Stimulated activated CD8-positive, alpha-beta memory T cell treated with anti-CD3 and anti-CD28 coated beads, Interleukin-4, amount 100 ng/mL, for 48 hours (primary cell): ENCODE results near the gene HDLBP.
A peak's percentile ranks its signal among the peaks of the same experiment; 100 is the strongest.

Experiments used
- DNase-seq: peaks from one replicate; pipeline ENCODE4 v3.0.0-alpha.2; 2020

The HDLBP gene

DNA sequence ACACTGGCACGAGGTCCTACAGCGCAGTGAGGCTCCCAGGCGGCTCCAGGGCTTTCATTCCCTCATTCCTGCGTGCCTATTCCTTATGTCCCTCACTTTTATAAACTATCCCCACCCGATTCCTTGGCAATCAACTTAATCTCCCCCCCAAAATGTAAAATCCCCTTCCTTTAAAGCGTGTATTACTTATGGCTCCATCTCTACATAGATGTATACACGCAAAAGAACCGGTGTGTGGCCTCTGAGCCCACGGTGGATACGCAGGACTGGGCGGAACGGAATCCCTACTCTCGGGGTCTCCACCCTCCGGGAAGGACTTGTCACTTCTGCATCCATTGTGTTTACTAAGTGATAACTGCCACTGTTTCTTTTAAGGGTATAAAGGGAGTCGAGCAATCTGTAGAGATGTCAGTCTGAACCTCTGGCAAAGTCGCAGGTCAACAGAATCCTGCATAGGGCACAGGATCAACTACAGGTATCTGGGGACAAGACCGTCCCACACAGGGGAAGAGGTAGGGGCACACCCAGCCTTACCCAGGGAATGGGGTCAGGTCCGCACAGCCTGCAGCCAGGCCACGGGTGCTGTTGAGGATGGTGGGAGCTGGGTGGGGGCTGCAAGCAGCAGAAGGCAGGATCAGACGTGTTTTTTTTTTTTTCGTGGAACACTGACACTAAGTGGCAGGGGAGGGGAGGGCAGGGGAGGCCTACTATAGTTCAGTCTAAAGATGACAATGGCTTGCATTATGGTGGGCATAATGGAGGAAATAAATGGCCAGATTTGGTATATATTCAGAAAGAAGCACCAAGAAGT is 42.1 kb downstream of the HDLBP start:
- DNase-seq, result no peak

DNA sequence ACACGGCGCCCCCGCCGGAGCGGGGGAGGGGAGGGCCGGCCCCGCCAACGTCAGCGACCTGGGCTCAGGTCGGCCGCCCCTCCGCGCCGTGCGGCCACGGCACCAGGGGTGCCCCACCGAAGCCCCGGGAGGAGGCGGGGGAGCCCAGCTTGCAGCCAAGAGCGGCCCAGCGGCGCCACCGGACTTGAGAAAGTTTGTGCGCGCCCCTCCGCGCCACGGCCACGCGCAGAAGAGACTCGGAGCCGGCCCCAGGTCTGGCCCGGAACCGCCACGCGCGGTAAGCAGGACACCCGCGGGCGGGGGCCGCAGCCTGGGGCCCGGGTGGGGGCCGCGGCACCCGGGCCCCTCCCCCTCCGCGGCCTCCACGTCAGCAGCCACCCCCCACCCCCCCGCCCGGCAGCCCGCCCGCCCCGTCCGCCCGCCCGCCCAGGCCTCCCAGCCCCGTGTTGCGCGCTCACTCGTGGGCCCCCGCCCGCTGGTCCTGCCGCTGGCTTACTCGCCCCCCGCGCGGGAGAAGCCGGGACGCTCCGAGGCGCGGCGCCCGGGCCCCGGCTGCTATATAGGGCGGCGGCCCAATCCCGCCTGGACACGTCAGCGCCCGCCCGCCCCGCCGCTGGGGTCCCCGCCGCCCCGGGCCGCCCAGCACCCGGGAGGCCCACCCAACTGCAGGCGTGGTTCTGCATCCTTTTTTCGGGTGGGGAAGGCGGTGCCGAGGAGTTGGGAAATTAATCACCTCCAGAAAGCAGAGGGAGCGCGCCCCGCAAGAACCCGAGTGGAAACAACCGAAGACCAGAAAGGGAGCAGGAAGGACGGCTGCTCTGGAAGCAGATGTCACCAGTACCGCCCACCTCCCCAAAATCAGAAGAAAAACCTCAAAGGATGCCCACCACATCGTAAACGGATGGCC is 42.9 kb downstream of the HDLBP start:
- peak; percentile 77 for DNase-seq

DNA sequence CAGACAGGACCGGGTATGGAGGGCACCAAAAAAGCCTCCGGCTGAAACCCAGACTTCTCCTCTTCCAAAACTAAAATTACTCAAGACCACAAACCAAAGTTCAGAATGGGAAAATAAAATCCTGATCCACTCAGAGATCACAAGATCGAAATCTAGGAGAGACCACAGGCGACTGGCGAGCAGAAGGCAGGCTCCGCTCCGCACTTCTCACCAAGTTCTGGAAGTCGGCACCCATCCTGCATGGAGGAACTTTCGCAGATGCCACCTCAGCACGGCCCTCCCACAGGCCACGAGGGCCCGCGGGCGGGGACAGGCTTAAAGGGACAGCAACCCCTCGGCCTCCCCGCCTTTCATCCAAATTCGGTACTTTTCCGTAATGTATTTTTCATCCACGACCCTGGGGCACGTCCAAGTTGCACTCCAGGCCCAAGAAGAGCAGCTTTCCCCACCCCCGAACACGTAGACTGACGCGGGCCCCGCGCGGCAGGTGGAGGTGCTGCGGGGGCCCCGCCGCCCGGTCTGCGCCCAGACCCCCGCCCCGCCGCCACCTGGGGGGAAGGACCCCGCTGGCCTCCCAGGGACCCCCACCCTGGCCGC is 43.7 kb downstream of the HDLBP start:
- peak; percentile 74 for DNase-seq

DNA sequence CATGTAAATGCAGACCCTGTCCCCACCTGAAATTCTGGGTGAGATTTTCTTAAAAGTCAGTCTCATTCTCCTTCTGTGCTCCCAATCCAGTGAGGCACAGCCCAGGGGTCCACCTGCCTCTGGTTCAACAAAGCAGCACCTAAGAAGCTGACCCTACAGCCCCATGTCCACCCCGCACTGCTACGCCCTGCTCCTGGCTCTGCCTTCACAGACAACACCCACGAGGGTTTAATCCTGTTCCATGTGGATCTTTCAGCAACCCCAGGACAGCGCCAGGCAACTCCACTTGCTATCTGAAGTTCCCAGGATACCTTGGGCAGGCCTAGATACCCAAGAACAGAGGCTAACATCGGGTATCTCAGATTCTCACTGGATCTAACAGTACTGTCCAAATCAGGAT is 44.9 kb downstream of the HDLBP start:
- DNase-seq, result no peak

DNA sequence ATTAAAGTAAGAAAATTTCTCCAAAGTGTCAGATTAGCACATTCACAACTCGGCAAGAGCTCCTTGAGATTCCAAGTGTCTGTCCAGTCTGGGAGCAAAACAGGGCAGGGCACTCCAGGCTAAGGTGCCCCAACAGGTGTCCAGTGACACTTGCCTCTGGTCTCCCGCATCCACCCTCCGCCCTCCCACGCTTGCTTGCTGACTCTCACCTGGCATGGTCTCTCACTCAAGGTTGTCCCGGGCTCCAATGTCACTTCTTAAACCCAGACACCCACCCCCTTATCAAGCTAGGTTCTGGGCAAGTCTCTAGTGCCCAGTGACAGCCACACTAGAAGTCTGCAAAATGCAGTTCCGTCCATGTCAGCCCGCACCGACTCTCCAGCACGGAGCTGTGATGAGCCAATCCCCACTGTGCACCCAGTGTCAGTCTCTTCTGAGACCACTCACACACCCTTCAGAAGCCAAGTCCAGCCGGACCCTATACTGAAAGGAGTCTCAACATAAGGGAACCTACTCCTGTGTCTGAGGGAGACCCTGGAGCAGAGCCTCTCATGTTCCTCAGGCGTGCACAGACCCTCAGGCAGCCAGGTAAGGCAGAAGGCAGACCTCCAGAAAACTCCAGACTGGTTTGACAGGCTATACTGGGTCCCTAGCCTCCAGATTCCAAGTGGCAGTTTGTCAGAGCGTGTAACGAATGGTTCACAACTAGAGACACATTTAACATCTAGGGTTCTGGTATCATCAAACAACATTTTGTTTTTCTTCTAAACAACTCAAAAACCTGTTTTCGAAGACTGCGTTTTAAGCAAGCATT is 45.6 kb downstream of the HDLBP start:
- DNase-seq, result no peak

DNA sequence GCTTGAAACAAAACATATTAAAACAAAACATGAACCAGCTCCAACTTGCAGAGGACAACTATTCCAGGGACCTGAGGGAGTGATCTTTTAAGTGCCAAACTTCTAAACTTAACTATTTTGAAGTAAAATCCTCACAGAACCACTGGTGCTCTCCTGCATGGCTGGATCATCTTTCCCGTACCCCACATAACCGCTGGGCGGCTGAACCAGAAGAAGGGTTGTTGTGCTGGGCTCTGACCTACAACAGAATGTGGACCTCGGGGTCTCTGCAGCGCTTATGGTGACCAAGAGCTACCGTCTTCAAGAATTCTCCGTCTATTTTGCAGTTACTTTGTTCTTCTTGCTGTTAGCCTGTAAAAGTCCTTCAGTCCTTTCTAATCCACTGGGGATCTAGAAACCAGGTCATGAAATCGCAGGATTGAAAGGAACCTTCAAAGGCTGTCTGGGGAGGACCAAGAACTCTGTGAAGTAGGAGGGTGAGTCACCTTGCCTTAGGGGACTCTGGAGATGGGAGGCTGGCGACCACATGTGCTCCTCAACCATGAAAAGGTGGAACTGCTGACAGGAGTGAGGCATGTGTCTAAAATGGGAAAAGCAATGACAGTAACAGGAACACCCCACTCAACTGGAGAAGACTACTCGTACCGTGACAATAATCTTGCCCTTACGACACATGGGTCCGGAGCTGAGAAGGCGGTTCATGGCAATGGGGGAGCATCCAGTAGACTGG is 46.6 kb downstream of the HDLBP start:
- no peak for DNase-seq

DNA sequence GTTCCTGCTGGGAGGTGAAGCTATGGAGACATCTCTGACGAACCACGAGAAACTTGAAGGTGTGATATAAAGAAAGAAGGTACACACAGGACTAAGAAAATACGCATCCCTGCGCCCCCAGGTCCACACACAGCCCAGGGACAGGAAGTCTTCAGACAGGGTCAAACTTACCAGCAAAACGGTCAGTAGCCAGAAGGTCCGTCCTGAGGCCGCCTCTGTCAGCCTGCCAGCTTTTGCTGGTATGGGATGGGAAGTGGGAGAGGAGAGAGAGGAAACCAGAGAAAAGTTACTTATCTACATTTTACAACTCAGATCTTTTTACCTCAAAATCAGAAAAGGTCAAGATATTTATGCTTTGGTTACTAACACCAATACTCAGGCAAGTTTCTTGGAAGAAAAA is 47.2 kb downstream of the HDLBP start:
- no peak for DNase-seq

DNA sequence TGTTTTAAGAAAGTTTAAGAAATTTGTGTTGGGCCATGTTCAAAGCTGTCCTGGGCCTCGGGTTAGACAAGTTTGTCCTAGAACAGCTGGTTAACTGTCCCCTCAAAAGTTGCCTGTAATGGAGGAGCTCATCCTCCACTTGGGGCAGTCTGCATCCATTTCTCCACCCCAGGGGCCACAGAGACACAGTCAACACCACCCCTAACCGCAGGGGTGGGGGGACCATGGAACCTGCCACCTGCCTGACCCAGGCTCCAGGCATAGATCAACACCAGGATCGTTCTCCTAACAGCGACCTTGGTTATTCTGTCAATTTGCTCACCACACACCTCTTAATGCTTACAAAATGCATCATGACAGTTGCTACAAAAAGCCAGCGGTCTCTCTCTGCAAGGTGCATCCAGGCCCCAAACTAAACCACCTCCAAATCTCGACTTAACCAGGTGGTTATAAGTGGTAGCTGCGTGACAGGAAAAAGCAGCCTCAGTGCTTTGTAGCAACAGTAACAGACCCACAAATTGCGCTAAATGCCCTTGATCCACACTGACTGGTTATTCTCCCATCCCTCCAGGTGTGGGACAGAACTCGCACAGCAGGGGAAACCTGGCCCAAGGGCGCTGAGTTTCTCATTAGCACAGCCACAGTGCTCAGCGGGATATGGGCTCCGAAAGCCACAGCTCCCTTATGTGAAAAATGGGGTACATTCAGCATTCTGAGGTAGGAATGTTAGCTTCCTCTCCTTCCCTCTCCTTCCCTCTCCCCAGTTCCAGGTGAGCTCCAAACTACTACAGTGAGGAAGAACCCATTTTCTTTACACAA is 48.0 kb downstream of the HDLBP start:
- DNase-seq, result no peak

DNA sequence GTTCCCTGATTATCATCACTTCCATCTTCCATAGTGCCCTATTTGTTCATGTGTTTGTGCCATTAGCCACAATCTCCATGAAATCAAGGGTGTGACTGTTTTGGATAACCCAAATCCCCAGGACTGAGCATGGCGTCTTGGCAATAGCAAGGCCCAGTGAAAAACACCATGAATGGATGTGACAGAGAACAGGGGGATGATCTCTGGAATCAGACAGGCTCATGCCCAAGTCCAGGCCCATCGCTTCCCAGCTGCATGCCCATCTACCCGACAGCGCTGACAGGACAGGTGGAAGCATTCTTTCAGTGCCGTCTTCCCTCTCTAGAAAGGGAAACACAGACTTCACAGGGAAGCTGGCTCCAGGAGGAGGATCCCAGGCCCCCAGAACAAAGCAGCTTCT is 50.0 kb downstream of the HDLBP start:
- no peak for DNase-seq

DNA sequence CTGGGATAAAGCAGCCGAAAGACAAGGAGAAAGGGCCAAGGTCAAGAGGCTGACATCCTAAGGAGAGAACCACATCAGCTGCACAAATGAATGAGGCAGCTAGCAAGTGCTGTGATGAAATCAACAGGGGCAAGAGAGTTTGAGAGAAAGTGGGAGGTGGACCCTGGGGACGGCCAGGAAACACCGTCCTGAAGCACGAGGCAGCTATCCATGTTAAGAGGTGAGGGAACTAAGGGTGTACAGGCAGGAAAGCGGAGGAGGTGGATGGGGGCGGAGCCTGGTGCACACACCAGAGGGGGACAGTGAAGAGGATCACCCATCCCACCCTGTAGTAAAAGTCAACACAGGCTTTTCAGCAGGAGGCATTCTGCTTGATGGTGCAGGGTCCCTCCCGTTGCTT is 52.4 kb downstream of the HDLBP start:
- peak; percentile 14 for DNase-seq

DNA sequence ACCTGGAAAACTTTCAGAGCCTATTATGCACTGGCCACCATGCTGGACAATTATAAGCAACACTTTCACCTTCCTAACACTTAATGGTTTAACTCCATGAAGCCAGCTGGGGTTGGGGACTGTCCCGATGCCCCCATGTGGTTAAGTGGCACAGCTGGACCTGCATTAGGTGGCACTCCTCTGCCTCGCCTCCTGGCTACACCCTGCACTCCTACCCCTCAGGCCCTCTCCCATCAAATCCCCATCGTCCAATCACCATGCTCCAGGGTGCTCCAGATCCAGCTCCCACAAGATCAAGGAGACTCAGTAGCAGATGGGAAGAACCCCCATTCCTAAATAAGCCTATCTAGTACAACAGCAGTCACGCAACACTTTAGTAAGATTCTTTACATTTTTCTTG is 53.8 kb downstream of the HDLBP start:
- DNase-seq, result peak; percentile 13

DNA sequence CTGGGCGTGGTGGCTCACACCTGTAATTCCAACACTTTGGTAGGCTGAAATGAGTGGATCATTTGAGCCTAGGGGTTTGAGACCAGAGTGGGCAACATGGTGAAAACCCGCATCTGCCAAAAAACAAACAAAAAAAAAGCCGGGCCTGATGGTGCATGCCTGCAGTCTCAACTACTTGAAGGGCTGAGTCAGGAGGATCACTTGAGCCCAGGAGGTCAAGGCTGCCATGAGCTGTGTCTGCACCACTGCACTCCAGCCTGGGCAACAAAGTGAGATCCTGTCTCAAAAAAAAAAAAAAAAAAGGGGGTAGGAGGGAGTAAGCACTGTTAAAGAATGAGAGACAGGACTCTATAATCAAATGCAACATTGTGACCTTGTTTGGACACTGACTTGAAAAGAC is 54.6 kb downstream of the HDLBP start:
- DNase-seq, result peak; percentile 10

DNA sequence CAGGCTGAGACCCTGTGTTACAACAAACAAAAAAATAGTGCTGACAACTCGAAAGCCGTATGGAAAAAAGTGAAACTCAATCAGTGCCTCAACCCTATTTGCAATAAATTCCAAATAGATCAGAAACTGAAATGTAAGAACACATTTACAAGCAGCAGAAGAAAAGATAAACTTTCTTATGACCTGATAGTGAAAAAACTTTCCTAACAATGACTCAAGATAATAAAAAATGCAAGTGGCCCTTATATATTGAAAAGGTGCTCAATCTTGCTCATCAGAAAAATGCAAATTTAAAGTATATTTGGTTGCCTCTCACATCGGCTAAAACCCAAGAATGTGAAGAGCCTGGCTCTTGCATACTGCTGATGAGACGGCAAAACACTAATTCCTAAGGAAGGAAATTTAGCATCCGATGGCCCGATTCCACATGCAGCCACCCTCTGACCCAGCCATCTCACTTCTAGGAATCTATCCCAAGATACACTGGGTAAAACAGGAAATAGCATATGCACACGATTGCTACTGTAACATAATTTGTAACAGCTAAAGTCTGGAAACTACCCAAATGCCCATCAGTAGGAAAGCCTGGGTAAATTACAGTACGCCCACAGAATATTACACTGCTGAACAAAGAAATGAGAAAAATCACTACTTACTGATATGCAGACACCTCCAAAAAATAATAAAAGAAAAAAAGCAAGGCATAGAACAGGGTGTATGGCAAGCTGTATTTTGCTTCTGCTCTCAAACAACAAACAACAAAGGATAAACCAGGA is 56.8 kb downstream of the HDLBP start:
- DNase-seq, result no peak

DNA sequence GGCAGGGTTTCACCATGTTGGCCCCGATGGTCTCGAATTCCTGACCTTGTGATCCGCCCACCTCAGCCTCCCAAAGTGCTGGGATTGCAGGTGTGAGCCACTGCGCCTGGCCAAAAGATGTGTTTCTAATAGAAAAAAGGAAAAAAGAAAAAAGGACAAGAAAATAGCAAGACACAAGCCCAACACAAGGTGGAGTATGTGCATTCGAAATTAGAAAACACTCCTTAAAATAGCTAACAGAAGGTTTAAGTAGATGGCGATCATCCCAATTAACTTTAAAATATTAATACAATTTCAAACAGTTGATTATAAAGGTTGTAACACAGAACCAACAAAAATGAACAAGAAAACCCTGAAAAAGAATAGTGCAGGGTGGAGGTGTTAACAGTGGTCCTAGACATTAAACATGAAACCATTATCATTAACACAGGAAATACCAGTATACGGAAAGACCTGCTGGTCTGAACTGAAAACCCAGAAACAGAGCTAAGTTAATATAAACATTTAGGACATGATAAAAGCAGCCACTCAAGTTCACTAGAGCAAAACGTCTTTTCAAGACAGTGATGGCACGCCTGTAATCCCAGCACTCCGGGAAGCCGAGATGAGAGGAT is 57.9 kb downstream of the HDLBP start:
- DNase-seq, result no peak

DNA sequence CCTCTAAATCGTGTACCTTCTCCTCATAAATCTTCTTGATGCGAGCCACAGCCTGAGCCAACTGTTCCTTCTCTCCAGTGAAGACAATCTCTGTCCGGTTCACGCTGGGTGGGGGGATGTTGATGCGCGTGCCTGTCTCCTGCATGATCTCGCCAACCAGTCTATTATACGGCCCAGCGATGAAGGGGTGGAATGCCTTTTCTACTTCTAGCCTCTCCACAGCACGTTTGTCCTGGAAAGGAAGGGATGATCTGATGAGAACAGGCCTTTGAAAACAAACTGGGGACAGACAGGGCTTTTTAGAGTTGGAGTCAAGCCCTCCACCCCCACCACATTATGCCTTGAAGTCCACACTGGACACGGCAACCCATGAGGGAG is 59.3 kb downstream of the HDLBP start:
- DNase-seq, result no peak

DNA sequence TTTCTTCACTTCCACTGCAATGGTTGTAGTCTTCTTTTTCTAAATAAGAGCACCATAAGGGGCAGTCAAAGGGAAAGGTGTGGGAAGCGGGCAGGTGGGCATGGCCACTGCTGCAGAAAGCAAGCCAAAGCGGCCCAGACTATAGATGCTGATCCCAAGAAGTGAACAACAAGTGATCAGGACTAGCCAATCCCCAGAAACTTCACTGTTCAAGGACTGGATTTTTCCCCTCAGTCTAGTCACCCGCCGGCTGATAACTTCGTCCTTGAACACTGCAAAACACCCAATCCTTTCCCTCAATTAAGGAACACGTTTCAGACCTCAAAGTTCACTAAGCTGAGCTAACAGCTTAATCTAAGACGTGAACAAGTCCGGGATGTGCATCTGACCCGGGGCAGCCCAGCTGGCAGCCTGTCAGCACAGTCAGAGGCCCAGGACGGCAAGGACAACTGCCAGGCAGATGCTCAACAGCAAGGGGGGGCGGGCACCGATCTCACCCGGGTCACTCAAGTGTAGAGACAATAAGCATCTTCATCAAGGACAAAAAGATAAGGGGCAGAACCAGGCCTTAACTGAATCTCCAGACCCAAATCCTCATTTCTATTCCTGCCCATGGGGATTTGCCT is 59.8 kb downstream of the HDLBP start:
- DNase-seq, result no peak

DNA sequence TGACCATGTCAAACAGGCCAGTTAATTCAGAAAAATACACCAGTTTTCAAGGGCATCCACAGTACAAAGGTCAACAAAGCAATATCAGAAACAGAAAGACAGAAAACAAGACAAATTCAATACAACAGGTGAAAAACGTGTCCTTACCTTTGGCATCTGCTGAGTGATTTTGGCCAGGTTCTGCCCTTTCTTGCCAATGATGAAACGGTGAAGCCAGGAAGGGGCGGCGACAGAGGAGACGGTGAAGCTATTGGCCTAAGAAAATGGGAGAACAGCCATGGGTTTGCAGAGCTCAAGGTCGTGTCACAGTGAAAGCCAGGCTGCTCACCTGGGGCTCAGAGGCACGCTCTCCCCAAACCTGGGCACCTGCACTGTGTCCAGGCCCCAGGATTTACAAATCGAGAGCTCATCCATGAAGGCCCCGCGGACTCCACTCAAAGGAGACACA is 60.5 kb downstream of the HDLBP start:
- DNase-seq, result no peak

DNA sequence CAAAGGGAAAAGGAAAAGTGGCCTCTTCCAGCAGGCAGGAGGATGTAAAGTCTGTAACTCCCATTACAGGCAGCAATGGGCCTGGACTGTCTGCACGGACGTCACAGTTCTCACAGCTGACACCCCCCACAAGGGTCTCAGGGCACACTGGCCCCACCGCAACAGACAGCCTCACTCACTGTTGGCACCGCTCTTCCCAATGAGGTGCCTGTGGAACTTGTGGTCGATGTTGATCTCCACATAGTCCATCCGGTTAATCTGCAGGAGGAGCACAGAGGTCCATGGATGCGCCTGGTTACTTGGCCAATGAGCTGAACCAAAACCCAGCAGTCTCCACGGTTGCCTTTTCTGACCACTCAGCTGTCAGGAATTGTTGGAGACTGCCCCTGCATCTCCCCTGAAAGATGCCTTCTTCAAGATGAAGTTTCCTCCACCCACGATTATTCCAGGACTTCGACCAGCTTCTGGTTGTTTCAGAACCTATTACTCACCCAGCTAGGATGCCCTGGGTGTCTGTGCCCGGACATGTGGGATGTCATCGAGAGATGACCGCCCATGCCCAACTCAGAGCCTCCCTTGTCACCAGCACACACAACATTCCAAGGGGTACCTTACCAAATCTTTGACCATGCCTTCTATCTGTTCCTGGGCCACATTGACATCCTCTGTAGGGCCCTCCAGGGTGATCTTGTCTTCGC is 62.5 kb downstream of the HDLBP start:
- no peak for DNase-seq

DNA sequence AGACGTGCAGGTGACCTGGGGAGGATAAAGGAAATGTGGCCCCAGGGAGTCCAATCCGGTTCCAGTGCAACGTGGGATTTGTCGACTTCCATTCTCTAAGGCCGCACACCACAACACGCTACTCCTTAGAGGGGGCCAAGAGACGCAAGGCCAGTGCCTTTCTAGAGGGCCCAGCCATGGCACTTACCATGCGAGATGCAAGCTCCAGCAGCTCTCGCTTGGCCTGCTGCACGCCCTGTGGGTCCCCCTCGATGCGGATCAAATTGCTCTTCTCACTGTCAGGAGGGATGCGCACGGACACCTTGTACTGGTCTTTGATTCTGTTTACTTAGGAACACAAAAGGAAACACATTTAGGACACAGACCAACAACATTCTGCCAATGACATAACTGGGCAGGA is 65.8 kb downstream of the HDLBP start:
- no peak for DNase-seq
